ENCODE data around the gene TSC22D2. TPM values are rescaled to one million over a fixed set of nuclear protein-coding genes. Genes with fewer than 3 reads are reported as not detected.

TSC22D2 gene
- total RNA-seq, 4 donors from 2014 or later = 19.0 to 35.2 (median 22.2) TPM

DNA sequence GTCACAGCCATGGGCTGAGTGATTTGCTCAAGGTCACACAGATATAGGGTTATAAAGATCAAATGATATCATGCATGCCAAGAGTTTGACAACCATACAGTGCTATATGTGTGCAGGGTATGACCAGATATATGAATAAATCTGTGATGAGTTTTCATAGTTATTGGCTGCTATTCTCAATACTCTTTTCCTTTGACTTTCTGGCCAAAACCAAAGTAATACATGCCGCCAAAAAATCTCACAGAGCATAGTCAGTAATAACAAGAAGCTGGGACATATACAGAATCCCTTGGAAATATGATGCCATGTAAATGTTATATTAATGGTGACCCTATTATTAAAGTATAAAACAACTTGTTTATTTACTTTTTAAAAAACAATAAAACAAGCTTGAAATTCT lies 11.6 kb upstream of the TSC22D2 start:
- Histone ChIP-seq H3K27me3 (no peaks in the 10 kb centered on the region), H3K9me3 (no peaks in the 10 kb centered on the region), H3K27ac (no peak overlapping the region), H3K36me3 (no peaks in the 10 kb centered on the region), H3K4me1 (no peaks in the 10 kb centered on the region), H3K4me3 (no peak overlapping the region)
- DNase-seq = no peak
- no peak for TF ChIP-seq POLR2A (IDR thresholded peaks at IDR 0.05)
- TF ChIP-seq, protein P1, sequence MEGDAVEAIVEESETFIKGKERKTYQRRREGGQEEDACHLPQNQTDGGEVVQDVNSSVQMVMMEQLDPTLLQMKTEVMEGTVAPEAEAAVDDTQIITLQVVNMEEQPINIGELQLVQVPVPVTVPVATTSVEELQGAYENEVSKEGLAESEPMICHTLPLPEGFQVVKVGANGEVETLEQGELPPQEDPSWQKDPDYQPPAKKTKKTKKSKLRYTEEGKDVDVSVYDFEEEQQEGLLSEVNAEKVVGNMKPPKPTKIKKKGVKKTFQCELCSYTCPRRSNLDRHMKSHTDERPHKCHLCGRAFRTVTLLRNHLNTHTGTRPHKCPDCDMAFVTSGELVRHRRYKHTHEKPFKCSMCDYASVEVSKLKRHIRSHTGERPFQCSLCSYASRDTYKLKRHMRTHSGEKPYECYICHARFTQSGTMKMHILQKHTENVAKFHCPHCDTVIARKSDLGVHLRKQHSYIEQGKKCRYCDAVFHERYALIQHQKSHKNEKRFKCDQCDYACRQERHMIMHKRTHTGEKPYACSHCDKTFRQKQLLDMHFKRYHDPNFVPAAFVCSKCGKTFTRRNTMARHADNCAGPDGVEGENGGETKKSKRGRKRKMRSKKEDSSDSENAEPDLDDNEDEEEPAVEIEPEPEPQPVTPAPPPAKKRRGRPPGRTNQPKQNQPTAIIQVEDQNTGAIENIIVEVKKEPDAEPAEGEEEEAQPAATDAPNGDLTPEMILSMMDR (IDR thresholded peaks at IDR 0.05) = no peak

DNA sequence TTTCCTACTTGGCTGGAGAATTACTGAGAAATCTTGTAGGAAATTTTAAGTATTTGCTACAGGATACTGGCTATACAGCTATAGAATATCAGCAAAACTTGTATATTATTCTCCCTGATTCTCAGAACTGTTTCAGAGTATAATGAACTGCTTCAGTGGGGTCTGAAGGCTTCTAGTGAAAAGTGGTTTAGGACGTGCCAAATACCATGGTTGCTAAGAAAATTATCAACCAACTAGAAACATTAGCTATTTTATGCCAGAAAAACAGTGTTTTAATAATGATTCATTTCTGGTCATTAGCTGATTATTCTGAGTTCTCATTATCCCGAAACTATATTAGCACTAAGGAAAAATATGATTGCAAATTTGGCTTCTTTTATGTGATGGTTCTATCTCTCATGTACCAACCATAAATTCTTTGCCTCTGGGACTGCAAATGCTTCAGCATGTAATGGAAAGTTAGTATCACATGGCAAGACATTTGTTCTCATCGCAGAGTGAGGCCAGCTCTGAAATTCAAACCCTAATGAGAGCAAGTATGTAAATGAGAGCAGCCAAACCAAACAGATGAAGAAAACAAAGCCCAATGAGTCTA lies 11.0 kb upstream of the TSC22D2 start:
- no peak for TF ChIP-seq POLR2A (IDR thresholded peaks at IDR 0.05)
- TF ChIP-seq, protein P1 (IDR thresholded peaks at IDR 0.05) = no peak
- Histone ChIP-seq H3K4me1 (no peaks in the 10 kb centered on the region), H3K36me3 (no peaks in the 10 kb centered on the region), H3K27ac (no peak overlapping the region), H3K4me3 (no peak overlapping the region), H3K27me3 (no peaks in the 10 kb centered on the region), H3K9me3 (no peaks in the 10 kb centered on the region)
- DNase-seq = no peak

DNA sequence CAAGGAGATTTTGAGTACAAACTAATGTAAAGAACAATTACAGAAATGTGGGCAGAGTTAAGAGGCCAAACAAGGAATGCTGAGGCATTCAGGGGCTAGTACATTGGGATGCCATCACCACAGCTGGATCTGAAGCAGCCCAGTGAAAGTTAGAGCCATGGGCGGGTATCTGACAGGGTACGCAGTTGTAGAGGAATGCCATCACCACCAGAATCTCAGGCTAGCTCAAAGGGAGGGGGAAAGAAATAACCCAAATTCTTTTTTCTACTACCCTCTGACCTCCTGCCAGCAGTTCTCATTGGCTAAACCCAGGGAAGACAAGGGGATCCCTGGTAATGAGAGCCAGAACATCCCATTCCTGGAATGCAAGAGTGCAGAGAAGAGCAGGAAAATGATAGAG lies 9.0 kb upstream of the TSC22D2 start:
- DNase-seq = no peak
- Histone ChIP-seq H3K36me3 (no peaks in the 10 kb centered on the region), H3K4me1 (no peaks in the 10 kb centered on the region), H3K4me3 (no peak overlapping the region), H3K27me3 (no peaks in the 10 kb centered on the region), H3K27ac (no peak overlapping the region), H3K9me3 (no peaks in the 10 kb centered on the region)
- no peak for TF ChIP-seq POLR2A (IDR thresholded peaks at IDR 0.05)
- TF ChIP-seq, protein P1 (IDR thresholded peaks at IDR 0.05) = no peak

DNA sequence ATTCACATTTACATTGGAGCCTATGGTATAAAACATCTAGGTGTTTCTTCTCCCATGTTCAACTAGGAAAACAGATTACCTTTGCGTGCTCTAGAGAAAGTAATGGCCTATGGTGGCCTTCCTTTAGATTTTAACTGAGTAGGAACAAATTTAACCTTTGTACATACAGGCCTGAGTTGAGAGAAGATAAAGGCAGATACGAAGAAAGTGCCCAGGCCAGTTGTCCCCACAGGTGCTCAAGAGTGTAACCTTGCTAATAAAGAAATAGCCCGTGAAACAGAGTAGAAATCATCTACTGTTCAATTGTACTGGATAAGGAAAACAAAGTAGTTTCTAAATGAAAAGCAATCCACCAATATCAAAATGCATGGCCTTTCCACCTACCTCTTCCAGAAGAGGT lies 6.8 kb upstream of the TSC22D2 start:
- TF ChIP-seq, protein P1 (IDR thresholded peaks at IDR 0.05) = no peak
- TF ChIP-seq POLR2A (IDR thresholded peaks at IDR 0.05) = no peak
- Histone ChIP-seq H3K36me3 (no peaks in the 10 kb centered on the region), H3K27ac (no peak overlapping the region), H3K9me3 (no peaks in the 10 kb centered on the region), H3K4me1 (no peaks in the 10 kb centered on the region), H3K4me3 (no peak overlapping the region), H3K27me3 (no peaks in the 10 kb centered on the region)
- DNase-seq = no peak

DNA sequence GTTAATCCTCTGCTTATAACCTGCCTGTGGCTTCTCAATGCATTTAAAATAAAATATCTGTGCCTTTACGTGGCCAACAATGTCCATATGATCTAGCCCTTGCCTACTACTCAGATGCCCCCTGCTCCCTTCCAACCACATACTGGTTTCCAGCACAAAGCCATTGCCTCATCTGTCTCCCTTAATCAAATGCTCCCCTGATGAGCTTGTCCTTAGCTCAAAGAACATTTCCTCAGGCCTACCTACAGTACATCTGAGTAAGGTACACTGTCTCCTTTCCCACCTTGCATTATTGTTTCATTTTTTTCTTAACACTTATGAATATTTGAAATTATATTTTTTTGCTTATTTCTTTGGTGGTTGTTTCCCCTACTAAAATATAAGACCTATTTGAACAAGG lies 5.9 kb upstream of the TSC22D2 start:
- Histone ChIP-seq H3K4me3 (no peak overlapping the region), H3K4me1 (peaks cover 0 to 7% (median 0%) of the 10 kb centered on the region in 4 donors), H3K27ac (no peak overlapping the region), H3K36me3 (no peaks in the 10 kb centered on the region), H3K9me3 (no peaks in the 10 kb centered on the region), H3K27me3 (no peaks in the 10 kb centered on the region)
- TF ChIP-seq POLR2A (IDR thresholded peaks at IDR 0.05) = no peak
- TF ChIP-seq, protein P1 (IDR thresholded peaks at IDR 0.05) = no peak
- no peak for DNase-seq

DNA sequence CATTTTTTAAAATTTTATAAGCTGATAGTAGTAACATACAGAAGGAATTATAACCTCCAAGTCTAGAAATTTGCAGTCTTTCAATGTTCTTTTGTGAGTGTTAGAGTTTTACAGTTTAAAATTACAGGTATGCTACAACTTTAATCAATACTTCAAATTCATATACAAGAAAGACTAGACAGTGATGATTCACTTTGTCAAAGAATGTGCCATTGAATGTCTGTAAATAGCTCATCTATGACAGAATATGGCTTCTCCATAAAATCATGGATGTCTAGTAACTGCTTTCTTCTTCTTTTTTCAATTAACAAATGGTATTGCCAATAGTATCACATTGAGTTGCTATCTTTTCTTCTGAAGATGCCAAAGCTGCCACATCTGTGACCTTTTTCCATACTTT lies 4.1 kb upstream of the TSC22D2 start:
- H3K27ac ChIP-seq = no peak overlapping the region
- DNase-seq = no peak
- TF ChIP-seq, protein P1 (IDR thresholded peaks at IDR 0.05) = no peak
- no peak for TF ChIP-seq POLR2A (IDR thresholded peaks at IDR 0.05)
- H3K36me3 ChIP-seq = no peaks in the 10 kb centered on the region
- no peaks in the 10 kb centered on the region for H3K27me3 ChIP-seq
- no peak overlapping the region for H3K4me3 ChIP-seq
- no peaks in the 10 kb centered on the region for H3K9me3 ChIP-seq
- peaks cover 0 to 8% (median 0%) of the 10 kb centered on the region in 4 donors for H3K4me1 ChIP-seq
